ENCODE data around the gene SFXN1.

Gene SFXN1

DNA sequence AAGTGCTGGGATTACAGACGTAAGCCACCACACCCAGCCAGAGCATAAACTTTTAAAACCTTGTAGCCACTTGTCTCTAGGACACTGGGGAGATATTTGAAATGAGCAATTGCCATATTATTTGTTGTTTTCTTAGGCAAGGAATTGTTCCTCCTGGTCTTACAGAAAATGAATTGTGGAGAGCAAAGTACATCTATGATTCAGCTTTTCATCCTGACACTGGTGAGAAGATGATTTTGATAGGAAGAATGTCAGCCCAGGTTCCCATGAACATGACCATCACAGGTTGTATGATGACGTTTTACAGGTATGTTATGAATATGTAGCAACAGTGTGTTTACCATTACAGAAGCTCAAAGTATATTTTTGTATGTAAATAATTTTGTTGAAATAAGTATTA, 30.5 kb downstream of the SFXN1 start:
- H3K4me1 ChIP-seq (ENCODE audit: control insufficient read depth, insufficient read depth, low read length): no peaks in the 10 kb centered on the region
- no peaks in the 10 kb centered on the region for H3K9me3 ChIP-seq (ENCODE audit: control insufficient read depth, insufficient read depth, low read length)
- H3K36me3 ChIP-seq (ENCODE audit: control insufficient read depth, insufficient read depth, low read length): peaks cover 25% of the 10 kb centered on the region
- H3K9ac ChIP-seq (ENCODE audit: low read depth, low read length): no peak overlapping the region
- no peak overlapping the region for H3K4me3 ChIP-seq (ENCODE audit: low read depth, low read length)
- no peaks in the 10 kb centered on the region for H3K27me3 ChIP-seq (ENCODE audit: control insufficient read depth, insufficient read depth, low read length)

- H3K27me3 ChIP-seq (ENCODE audit: control insufficient read depth, insufficient read depth, low read length): no peaks in the 10 kb centered on the region
- no peaks in the 10 kb centered on the region for H3K4me1 ChIP-seq (ENCODE audit: control insufficient read depth, insufficient read depth, low read length)
- H3K9me3 ChIP-seq (ENCODE audit: control insufficient read depth, insufficient read depth, low read length): no peaks in the 10 kb centered on the region
- H3K9ac ChIP-seq (ENCODE audit: low read depth, low read length): no peak overlapping the region
- H3K36me3 ChIP-seq (ENCODE audit: control insufficient read depth, insufficient read depth, low read length): peaks cover 39% of the 10 kb centered on the region
- H3K4me3 ChIP-seq (ENCODE audit: low read depth, low read length): no peak overlapping the region
Measured at GRCh38 chr5:175513297-175513696, 34.9 kb downstream of the SFXN1 start.

DNA sequence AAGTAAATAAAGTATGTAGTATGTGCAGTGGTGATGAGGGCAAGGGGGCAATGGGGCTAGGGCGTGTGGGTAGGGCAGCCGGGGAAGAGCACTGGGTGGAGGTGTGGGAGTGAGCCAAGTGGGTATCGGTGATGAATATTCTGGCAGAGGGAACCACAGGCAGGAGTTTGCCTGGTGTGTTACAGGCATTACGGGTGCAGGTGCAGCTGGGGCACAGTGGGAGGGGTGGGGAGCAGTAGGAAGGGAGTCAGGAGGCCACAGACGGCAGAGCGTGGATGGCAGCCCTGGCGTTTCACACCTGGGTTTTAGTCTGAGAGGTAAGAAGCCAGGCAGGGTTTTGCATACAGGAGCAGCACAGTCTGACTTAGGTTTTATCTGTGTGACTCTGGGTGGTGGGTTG, 35.4 kb downstream of the SFXN1 start:
- Histone ChIP-seq H3K27me3 (ENCODE audit: control insufficient read depth, insufficient read depth, low read length) (no peaks in the 10 kb centered on the region), H3K36me3 (ENCODE audit: control insufficient read depth, insufficient read depth, low read length) (peaks cover 39% of the 10 kb centered on the region)

DNA sequence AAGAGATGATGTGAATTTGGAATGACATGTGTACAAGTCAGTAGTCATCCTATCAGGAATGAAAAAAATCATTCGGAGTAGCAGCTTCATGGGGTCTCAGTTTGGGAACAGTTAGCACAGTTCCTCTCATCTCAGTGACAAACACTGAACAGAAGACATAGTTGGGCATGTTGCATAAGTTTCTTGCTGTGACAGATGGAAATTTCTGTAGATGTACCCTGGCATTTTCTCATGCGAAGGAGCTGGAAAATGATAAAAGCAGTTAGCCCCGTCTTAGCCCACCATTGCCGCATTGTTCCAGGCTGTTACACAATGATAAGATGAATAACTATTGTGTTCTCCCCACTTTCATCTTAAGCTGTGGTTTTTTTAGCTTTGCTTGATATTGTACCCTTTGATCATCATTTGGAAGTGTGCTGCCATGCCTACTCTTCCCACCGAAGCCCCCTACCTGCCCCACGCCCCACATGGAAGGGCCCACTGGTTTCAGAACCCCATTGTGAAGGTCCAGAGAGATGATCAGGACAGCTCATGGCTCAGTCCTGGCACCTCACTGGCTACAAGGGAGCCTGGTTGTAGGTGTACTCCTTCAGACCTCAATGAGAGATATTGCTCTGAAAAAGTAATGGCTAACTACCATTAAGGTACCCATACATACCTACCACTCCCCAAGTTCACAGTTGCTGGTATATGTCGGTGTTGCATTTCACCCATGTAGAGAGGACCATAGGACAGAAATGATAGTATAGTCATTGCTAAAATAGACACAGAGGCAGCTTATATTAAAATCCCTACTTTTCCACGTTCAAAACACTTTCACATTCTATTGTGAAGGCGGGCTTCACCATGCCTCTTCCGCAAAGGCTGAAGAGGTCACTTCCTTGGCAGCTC, 38.8 kb downstream of the SFXN1 start:
- H3K4me1 ChIP-seq (ENCODE audit: control insufficient read depth, insufficient read depth, low read length): no peaks in the 10 kb centered on the region
- H3K36me3 ChIP-seq (ENCODE audit: control insufficient read depth, insufficient read depth, low read length): peaks cover 24% of the 10 kb centered on the region
- no peaks in the 10 kb centered on the region for H3K27me3 ChIP-seq (ENCODE audit: control insufficient read depth, insufficient read depth, low read length)

More for the DNA sequence above, 35.4 kb downstream of the SFXN1 start:
- Histone ChIP-seq H3K4me3 (ENCODE audit: low read depth, low read length) (no peak overlapping the region), H3K9me3 (ENCODE audit: control insufficient read depth, insufficient read depth, low read length) (no peaks in the 10 kb centered on the region), H3K9ac (ENCODE audit: low read depth, low read length) (no peak overlapping the region), H3K4me1 (ENCODE audit: control insufficient read depth, insufficient read depth, low read length) (no peaks in the 10 kb centered on the region)

GRCh38 chr5:175517824-175518450, 39.6 kb downstream of the SFXN1 start:
- Histone ChIP-seq H3K4me1 (ENCODE audit: control insufficient read depth, insufficient read depth, low read length) (no peaks in the 10 kb centered on the region), H3K4me3 (ENCODE audit: low read depth, low read length) (no peak overlapping the region), H3K27me3 (ENCODE audit: control insufficient read depth, insufficient read depth, low read length) (no peaks in the 10 kb centered on the region), H3K36me3 (ENCODE audit: control insufficient read depth, insufficient read depth, low read length) (peaks cover 27% of the 10 kb centered on the region), H3K9ac (ENCODE audit: low read depth, low read length) (no peak overlapping the region), H3K9me3 (ENCODE audit: control insufficient read depth, insufficient read depth, low read length) (no peaks in the 10 kb centered on the region)

More for the DNA sequence above, 38.8 kb downstream of the SFXN1 start:
- Histone ChIP-seq H3K9ac (ENCODE audit: low read depth, low read length) (no peak overlapping the region), H3K4me3 (ENCODE audit: low read depth, low read length) (no peak overlapping the region), H3K9me3 (ENCODE audit: control insufficient read depth, insufficient read depth, low read length) (no peaks in the 10 kb centered on the region)

DNA sequence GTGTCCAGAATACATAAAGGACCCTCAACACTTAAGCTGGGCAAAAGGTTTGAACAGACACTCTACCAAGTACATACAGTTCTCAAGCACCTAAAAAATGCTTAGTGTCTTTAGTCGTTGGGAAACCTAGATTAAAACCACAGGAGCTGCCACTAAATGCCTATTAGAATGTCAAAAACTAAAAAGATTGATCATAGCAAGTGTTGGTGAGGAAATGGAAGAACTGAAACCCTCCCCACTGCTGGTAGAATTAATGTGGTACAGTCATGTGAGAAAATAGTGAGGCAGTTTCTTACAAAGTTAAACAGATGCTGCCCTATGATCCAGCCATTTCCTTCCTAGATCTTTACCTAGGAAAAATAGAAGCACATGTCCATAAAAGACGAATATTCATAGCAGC, 40.6 kb downstream of the SFXN1 start:
- Histone ChIP-seq H3K36me3 (ENCODE audit: control insufficient read depth, insufficient read depth, low read length) (peaks cover 23% of the 10 kb centered on the region), H3K4me3 (ENCODE audit: low read depth, low read length) (no peak overlapping the region), H3K9me3 (ENCODE audit: control insufficient read depth, insufficient read depth, low read length) (no peaks in the 10 kb centered on the region), H3K4me1 (ENCODE audit: control insufficient read depth, insufficient read depth, low read length) (no peaks in the 10 kb centered on the region), H3K27me3 (ENCODE audit: control insufficient read depth, insufficient read depth, low read length) (no peaks in the 10 kb centered on the region), H3K9ac (ENCODE audit: low read depth, low read length) (no peak overlapping the region)

- Histone ChIP-seq H3K4me1 (ENCODE audit: control insufficient read depth, insufficient read depth, low read length) (no peaks in the 10 kb centered on the region), H3K36me3 (ENCODE audit: control insufficient read depth, insufficient read depth, low read length) (peaks cover 13% of the 10 kb centered on the region), H3K27me3 (ENCODE audit: control insufficient read depth, insufficient read depth, low read length) (no peaks in the 10 kb centered on the region), H3K4me3 (ENCODE audit: low read depth, low read length) (no peak overlapping the region), H3K9me3 (ENCODE audit: control insufficient read depth, insufficient read depth, low read length) (no peaks in the 10 kb centered on the region), H3K9ac (ENCODE audit: low read depth, low read length) (no peak overlapping the region)
Measured at GRCh38 chr5:175520321-175520720, 42.0 kb downstream of the SFXN1 start.

- no peaks in the 10 kb centered on the region for H3K27me3 ChIP-seq (ENCODE audit: control insufficient read depth, insufficient read depth, low read length)
- no peaks in the 10 kb centered on the region for H3K9me3 ChIP-seq (ENCODE audit: control insufficient read depth, insufficient read depth, low read length)
- H3K36me3 ChIP-seq (ENCODE audit: control insufficient read depth, insufficient read depth, low read length): peaks cover 13% of the 10 kb centered on the region
- H3K4me1 ChIP-seq (ENCODE audit: control insufficient read depth, insufficient read depth, low read length): no peaks in the 10 kb centered on the region
- no peak overlapping the region for H3K9ac ChIP-seq (ENCODE audit: low read depth, low read length)
- H3K4me3 ChIP-seq (ENCODE audit: low read depth, low read length): no peak overlapping the region
Measured at GRCh38 chr5:175520873-175521272, 42.5 kb downstream of the SFXN1 start.

DNA sequence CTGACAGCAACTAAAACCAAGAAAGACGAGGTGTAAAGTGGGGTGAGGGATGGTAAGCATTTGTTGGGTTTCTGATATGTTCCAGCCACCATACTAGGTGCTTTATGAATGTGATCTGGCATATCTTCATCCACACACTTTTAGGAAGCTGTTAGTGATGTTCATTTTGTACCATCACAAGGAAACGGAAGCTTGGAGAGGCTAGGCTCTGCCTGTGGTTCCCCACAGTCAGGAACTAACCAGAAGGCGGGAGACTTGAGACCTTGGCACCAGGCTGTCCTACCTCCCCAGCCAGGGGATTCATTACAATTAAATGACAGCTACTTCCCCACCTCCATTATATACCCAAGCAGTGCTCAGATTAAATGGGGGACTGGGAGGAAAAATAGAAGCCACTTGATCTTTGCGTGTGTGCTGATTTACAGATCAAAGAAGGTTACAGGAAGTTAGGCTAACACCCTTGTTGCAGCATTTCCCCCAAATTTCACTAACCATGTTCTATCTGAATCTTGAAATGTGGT, 43.0 kb downstream of the SFXN1 start:
- H3K4me1 ChIP-seq (ENCODE audit: control insufficient read depth, insufficient read depth, low read length): no peaks in the 10 kb centered on the region
- no peak overlapping the region for H3K4me3 ChIP-seq (ENCODE audit: low read depth, low read length)
- no peak overlapping the region for H3K9ac ChIP-seq (ENCODE audit: low read depth, low read length)
- peaks cover 15% of the 10 kb centered on the region for H3K36me3 ChIP-seq (ENCODE audit: control insufficient read depth, insufficient read depth, low read length)
- H3K27me3 ChIP-seq (ENCODE audit: control insufficient read depth, insufficient read depth, low read length): no peaks in the 10 kb centered on the region
- no peaks in the 10 kb centered on the region for H3K9me3 ChIP-seq (ENCODE audit: control insufficient read depth, insufficient read depth, low read length)

GRCh38 chr5:175523292-175523691, 44.9 kb downstream of the SFXN1 start:
- Histone ChIP-seq H3K36me3 (ENCODE audit: control insufficient read depth, insufficient read depth, low read length) (peaks cover 13% of the 10 kb centered on the region), H3K27me3 (ENCODE audit: control insufficient read depth, insufficient read depth, low read length) (no peaks in the 10 kb centered on the region), H3K4me3 (ENCODE audit: low read depth, low read length) (no peak overlapping the region), H3K9me3 (ENCODE audit: control insufficient read depth, insufficient read depth, low read length) (no peaks in the 10 kb centered on the region), H3K4me1 (ENCODE audit: control insufficient read depth, insufficient read depth, low read length) (no peaks in the 10 kb centered on the region), H3K9ac (ENCODE audit: low read depth, low read length) (no peak overlapping the region)

GRCh38 chr5:175524211-175524610, 45.9 kb downstream of the SFXN1 start:
- Histone ChIP-seq H3K27me3 (ENCODE audit: control insufficient read depth, insufficient read depth, low read length) (no peaks in the 10 kb centered on the region), H3K4me1 (ENCODE audit: control insufficient read depth, insufficient read depth, low read length) (no peaks in the 10 kb centered on the region), H3K4me3 (ENCODE audit: low read depth, low read length) (no peak overlapping the region), H3K9ac (ENCODE audit: low read depth, low read length) (no peak overlapping the region), H3K9me3 (ENCODE audit: control insufficient read depth, insufficient read depth, low read length) (no peaks in the 10 kb centered on the region), H3K36me3 (ENCODE audit: control insufficient read depth, insufficient read depth, low read length) (peaks cover 13% of the 10 kb centered on the region)

GRCh38 chr5:175526691-175527090, 48.3 kb downstream of the SFXN1 start:
- Histone ChIP-seq H3K9me3 (ENCODE audit: control insufficient read depth, insufficient read depth, low read length) (no peaks in the 10 kb centered on the region), H3K27me3 (ENCODE audit: control insufficient read depth, insufficient read depth, low read length) (no peaks in the 10 kb centered on the region), H3K9ac (ENCODE audit: low read depth, low read length) (no peak overlapping the region), H3K4me3 (ENCODE audit: low read depth, low read length) (no peak overlapping the region), H3K36me3 (ENCODE audit: control insufficient read depth, insufficient read depth, low read length) (peaks cover 13% of the 10 kb centered on the region), H3K4me1 (ENCODE audit: control insufficient read depth, insufficient read depth, low read length) (no peaks in the 10 kb centered on the region)

Data from iPS-15b (cell line).